WI38 (cell line): ENCODE measurements around the gene ZSCAN10.
"Not testable (repeated sequence)": the region's sequence is repeated elsewhere in the genome, so short reads cannot be mapped to it uniquely, and the experiment has no call there.

ENCODE experiments used
- H3K4me3 ChIP-seq: 2 replicates; pipeline ENCODE4 v1.5.1; 2011; ENCODE audit warnings: low read depth, mild to moderate bottlenecking, control low read depth, low read length
- CTCF ChIP-seq: IDR thresholded peaks from 2 replicates; pipeline ENCODE4 v1.5.1; 2012; ENCODE audit warnings: low read depth, mild to moderate bottlenecking, control low read depth, low read length

Gene ZSCAN10

GRCh38 chr16:3080024-3080423 is 19.1 kb downstream of the ZSCAN10 start:
- no peak overlapping the region for H3K4me3 ChIP-seq
- no peak for TF ChIP-seq CTCF

- TF ChIP-seq CTCF, result no peak
- H3K4me3 ChIP-seq, result no peak overlapping the region
Measured at GRCh38 chr16:3076577-3076976, 22.5 kb downstream of the ZSCAN10 start.

- not testable (repeated sequence) for H3K4me3 ChIP-seq
Measured at GRCh38 chr16:3075946-3076345, 23.1 kb downstream of the ZSCAN10 start.

- TF ChIP-seq CTCF, result no peak
- H3K4me3 ChIP-seq, result no peak overlapping the region
Measured at GRCh38 chr16:3075523-3075915, 23.6 kb downstream of the ZSCAN10 start.

GRCh38 chr16:3074860-3075522 is 24.1 kb downstream of the ZSCAN10 start:
- H3K4me3 ChIP-seq, result no peak overlapping the region
- no peak for TF ChIP-seq CTCF

GRCh38 chr16:3073448-3073847 is 25.6 kb downstream of the ZSCAN10 start:
- no peak for TF ChIP-seq CTCF

GRCh38 chr16:3072576-3073263 is 26.4 kb downstream of the ZSCAN10 start:
- H3K4me3 ChIP-seq, result not testable (repeated sequence)

More at GRCh38 chr16:3073448-3073847, 25.6 kb downstream of the ZSCAN10 start:
- no peak overlapping the region for H3K4me3 ChIP-seq

GRCh38 chr16:3072148-3072547 is 26.9 kb downstream of the ZSCAN10 start:
- H3K4me3 ChIP-seq, result not testable (repeated sequence)

- H3K4me3 ChIP-seq, result no peak overlapping the region
- TF ChIP-seq CTCF, result no peak
Measured at GRCh38 chr16:3071655-3072054, 27.4 kb downstream of the ZSCAN10 start.
